Tibial nerve (tissue), 4 donors: Measurements from ENCODE around the gene KAT2B.

Experiments used
- CTCF ChIP-seq, 5 experiments: fragments of 200-600 bp in 3 of 5; fragments of 450-650 bp in 2 of 5; sonication (generic) in 3 of 5; IDR thresholded peaks; one replicate each; pipeline ENCODE4 v1.5.1; 2016 to 2019; ENCODE audit warnings: antibody characterized with exemption in 5 of 5, mild to moderate bottlenecking in 3 of 5, moderate library complexity in 2 of 5
- EP300 ChIP-seq, 2 donors: sonication (generic); formaldehyde crosslinking; IDR thresholded peaks; one replicate each; pipeline ENCODE4 v1.6.1; 2017; ENCODE audit warnings: antibody characterized with exemption in 2 of 2, mild to moderate bottlenecking in 1 of 2

- TF ChIP-seq CTCF (IDR thresholded peaks at IDR 0.05) (no peak), EP300 (IDR thresholded peaks at IDR 0.05) (no peak)
Observed at GRCh38 chr3:20128358-20128757, 88.1 kb downstream of the KAT2B start.
